Right renal pelvis (tissue), 4 donors: ENCODE data around the gene GDF10. TPM values are rescaled to one million over a fixed set of nuclear protein-coding genes. Genes with fewer than 3 reads are reported as not detected.

ENCODE experiments used
- DNase-seq, 4 donors: peaks; one replicate each; pipeline ENCODE4 v3.0.0-alpha.2; 2013; ENCODE audit warnings: low read depth in 4 of 4, low spot score in 3 of 4, missing footprints in 1 of 4
- polyA plus RNA-seq, 4 donors: library from polyadenylated mRNA; unstranded; fragments of 120-200 nt; gene quantifications; one replicate each; pipeline ENCODE4 v1.2.1, GENCODE V29; 2013; ENCODE audit not compliant: insufficient read length in 4 of 4

GDF10 gene
- polyA plus RNA-seq: 1 to 10 TPM; 1.7 to 2.9 (median 1.9) TPM

- DNase-seq: no peak
Observed at GRCh38 chr10:47299611-47300428, at the start of gene GDF10. GDF10 (plus strand) TSS chr10:47300197; CDS start chr10:47300652, 455 bp downstream.

DNA sequence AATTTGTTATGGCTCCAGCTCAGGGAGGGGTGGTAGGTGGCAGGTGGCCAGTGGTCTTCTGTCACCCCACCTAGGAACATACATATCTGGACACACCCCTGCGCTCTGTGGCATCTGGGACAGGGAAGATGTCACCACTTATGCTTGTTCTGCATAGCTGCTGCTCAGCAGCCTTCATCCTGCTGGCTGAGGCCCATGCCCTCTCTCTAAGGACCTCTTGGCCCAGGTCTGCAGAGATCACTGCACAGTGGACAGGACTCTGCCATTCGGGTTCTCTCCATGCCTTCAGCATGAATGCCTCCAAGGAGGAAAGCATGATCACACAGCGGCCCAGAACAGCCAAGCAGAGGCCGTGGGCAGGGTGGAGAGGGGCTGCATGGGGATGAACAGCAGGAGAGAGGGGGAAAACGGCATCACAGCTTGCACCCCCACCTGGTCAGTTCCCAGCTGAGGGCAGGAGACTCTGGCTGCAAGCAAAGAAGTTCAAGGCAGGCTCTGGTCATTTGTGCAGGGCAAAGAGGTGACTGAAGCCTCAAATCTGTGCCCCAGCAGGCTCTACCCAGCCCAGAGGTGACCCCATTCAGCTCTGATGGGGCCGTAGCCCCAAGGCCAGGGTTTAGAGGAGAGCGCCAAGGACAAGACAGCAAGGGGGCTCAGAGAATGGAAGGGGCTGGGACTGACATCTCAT, 47.8 kb upstream of the GDF10 start:
- no peak for DNase-seq

DNA sequence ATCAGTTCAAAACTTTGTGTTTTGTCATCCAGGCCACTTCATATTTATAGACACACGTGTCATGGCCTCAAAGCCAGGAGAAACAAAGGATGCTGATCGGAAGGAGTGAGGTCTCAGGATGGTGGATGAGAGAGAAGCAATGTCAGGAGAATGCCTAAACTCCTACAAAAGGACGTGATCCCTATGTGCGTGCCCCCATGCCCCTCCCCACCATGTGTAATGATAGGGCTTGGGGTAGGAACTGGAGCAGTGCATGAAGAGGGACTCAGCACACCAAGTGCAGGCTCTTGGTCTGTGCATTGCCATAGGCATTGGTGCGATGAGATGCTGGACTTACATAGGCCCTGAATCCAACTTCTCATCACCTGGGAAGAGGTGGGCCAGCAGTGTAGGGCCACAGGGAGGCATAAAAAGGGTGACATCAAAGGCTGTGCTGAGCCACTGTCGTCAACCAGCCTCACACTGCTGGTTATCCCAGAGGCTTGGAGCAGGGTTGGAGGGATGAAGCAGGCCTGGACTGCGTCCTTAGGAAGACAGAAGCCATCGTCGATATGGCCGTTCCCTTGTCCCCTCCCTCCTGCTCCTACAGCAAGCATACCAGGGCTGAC, 46.9 kb upstream of the GDF10 start:
- no peak for DNase-seq

- DNase-seq: no peak
Observed at GRCh38 chr10:47253651-47254375, 46.2 kb upstream of the GDF10 start.

- DNase-seq: no peak
Observed at GRCh38 chr10:47254611-47255010, 45.4 kb upstream of the GDF10 start.

DNA sequence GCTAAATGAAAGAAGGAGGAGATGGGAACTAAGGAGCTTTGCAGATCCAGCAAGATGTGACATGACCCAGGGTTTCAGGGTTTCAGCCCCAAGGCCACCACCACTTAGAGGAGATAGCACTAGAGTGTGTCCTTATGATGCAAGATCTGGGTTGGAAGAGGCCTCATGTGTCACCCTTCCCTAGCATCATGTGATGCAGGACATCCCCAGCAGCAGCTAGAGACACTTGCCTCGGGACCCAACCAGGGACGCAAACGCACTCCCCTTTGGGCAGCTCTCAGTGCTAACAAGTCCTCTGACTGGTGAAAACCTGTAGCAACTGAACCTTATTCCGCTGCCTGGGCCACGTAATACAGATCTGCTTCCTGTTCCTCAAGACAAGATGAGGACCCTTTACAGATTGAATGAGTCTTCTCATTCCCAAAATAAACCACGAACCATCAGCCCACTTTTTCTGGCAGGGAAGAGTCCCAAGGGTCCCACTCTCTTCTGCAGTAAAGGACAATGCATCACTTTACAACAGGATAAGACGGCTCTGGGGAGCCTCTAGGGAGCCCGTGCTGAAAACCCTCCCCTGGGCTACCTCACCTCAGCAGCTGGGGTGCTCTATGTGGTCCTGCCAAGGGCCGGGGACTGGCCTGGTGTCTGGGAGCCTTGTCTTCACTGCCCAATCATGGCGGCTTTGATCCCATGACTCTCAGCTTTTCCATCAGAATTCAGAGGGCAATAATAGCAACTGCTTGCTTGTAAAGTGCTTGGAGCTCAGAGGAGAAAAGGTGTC, 44.8 kb upstream of the GDF10 start:
- no peak for DNase-seq

DNA sequence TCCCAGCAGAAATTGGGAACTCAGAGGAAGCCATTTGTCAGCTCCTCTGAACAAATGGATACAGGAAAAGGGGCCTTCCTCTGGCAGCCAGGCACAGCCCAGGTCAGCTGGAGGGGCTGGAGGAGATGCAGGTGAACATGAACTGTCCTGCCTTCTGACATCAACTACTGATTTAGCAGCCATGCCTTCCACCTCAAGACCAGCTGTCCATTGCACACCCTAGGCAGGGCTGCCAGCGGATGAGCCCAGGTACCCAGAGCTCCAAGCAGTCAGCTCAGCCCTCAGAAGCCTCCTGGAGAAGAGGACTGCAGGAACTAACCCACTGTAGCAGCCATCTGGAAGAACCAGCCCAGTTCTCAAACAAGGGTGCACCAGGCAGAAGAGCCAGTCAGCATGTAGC, 44.1 kb upstream of the GDF10 start:
- DNase-seq: no peak

- DNase-seq: no peak
Observed at GRCh38 chr10:47256751-47257336, 43.2 kb upstream of the GDF10 start.

GRCh38 chr10:47257396-47258120, 42.4 kb upstream of the GDF10 start:
- no peak for DNase-seq

DNA sequence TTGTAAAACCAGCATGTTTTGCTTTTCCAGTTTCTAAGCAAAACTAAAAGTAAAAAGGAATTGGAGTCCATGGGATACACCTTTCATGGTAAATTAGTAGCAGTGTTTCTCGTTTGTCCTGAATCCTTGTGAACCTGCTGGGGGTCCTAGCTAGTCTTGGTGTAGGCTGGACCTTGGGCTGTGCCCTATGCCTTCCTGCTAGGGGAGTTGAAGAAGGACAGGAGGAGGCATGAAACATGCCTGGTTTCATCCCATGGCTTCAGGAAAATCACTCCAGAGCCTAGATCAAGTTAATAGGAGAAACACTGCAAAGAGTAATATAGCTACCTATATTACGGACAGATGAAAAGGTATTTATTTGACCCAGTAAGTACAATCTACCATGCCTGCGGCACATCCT, 41.1 kb upstream of the GDF10 start:
- DNase-seq: no peak

DNA sequence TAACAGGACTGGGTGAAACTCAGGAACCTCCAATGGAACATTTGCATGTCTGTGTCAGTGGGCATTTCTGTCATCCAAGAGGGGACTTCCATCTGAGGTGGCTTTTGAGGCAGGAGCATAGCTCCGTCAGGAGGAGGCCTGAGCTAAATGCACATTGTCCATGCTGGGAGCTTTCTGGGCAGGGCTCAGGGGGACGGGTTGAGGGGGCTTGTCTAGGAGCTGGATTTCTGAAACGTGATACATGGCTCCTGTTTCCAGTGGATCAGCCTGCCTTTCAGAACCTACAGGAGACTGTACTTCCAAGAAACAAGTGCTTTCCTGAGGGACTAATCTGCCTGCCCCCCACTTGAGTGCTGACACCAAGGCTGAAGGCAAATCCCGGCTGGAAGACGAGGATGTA, 40.5 kb upstream of the GDF10 start:
- DNase-seq: no peak

DNA sequence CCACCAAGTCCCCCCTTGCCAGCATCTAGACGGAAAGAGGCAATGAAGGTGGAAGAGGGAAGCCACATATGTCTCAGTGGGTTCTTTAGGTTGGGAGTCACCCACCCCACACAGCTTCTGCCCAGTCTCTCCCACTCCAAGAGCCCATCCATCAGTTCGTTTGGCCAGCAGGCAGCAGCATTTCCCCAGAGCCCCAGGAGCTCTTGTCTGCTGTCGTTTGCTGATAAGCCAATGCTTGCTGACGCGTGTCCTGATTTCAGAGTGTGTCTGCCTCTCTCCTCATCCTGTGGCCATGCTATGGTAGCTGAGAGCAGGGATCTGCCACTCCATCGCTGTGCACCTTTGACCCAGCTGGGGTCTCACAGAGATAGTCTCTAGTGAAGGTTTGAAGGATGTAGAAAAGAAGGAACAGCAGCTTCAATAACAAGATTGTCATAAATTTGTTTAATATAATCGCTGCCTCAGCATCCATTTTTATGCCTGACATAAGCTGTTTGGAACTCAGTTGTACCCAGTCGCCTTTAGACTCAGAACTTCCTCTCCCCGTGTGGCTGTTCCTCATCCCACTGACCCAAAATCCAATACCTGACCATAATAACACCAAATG, 39.4 kb upstream of the GDF10 start:
- DNase-seq: no peak

DNA sequence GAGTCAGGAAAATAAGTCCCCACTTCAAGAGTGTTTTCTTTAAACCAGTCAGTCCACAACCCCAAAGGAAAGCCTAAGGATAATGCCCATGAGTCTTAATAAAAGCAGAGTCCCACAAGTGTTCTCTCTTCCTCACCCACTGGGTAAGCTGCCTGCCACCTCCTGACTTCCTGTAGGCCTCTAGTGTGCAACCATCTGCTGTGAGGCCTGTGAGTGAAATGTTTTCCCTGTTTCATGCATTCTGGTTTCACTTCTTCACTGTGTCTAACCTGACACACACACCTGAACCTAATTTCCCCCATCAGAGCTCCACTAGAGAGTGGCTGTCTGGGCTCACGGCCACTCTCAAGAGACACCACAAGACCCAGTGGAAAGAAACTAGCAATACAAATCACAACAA, 38.9 kb upstream of the GDF10 start:
- DNase-seq: no peak

DNA sequence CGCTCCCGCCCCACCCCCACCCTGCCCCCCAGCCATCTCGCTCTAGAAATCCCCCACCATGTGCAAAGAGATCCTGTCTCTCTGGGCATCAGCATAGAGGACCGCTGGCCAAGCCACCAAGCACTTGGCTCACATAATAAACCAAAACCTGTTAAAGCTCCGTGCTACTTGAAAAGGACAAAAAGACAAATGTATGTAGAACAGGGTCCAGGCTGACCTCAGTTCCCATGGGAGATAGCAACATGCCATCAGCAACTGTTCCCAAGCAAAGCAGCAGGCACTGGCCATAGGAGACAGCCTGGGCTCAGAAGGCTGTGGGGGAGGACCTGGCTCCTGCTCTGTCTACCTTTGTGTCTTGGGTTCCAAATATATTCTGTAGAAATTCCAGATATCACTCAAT, 38.4 kb upstream of the GDF10 start:
- DNase-seq: no peak

DNA sequence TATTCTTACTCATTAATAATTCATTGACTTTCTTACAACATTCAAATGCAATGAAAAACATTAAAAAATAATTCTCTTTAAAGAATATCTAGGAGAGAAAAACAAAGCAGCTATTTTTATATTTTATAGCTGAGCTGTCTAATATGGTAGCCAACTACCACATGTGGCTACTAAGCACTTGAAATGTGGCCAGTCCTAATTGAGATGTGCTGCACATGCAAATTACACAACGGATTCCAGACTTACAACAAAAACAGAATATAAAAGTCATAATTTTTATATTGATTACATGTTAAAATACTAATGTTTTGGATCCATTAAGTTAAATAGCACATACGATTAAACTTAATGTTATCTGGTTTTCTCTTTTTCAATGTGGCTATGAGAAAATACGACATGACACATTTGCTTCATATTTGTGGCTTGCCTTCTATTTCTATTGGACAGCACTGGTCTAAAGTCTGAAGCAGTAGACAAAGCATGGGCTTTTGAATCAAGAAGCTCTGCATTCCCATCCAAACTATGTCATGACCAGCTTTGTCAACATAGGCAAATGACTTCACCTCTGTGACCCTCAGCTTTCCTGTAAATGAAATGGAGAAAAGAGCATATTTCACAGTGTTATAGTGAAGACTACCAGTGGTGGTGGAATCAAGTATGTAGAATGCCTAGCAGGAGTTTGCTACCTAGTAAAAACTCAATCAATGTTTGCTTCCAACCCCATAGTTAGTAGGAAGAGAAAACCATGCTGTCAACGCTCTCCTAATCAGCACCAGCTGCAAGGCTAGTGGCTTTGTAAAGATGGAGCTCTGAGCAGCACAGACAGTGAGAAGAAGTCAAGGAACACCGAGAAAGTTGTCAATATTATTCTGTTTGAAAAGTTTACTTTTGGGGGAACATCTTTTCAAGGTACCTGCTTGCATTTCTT, 37.1 kb upstream of the GDF10 start:
- DNase-seq: no peak

- DNase-seq: no peak
Observed at GRCh38 chr10:47264797-47265281, 35.2 kb upstream of the GDF10 start.

DNA sequence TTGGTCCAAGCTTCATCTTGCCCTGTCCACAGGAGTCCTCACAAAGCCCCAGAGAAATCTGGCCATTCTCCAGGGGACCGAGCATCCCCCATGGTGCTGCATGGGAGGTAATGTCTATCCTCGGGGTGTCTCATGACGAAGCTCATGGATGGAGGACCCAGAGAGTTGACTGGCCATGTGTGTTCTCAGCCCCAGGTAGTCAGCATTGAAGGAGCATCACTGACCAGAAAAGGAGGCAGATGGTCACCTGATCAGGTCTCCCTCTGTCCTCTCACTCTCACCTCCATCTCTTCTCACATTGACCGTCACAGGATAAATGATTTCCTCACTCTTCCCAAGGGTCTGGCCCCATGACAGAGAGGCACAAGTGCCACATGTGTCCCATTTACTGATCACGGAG, 33.4 kb upstream of the GDF10 start:
- no peak for DNase-seq

- no peak for DNase-seq
Observed at GRCh38 chr10:47268696-47269095, 31.3 kb upstream of the GDF10 start.
